Measurements from ENCODE around the gene IZUMO1R. TPM values are rescaled to one million over a fixed set of nuclear protein-coding genes. Genes with fewer than 3 reads are reported as not detected.

The IZUMO1R gene
- total and polyA plus RNA-seq, 2 of the 4 experiments (the other 2 are of a cell fraction), result not detected

- Histone ChIP-seq H2AFZ (replicated peaks; ENCODE audit: low read length, poor library complexity) (no peak overlapping the region), H3K27me3 (ENCODE audit: control insufficient read depth, insufficient read depth, low read length) (peaks cover 13% of the 10 kb centered on the region), H3K4me2 (ENCODE audit: low read depth, low read length) (no peak overlapping the region), H3K4ac (ENCODE audit: low read depth, low read length) (no peak overlapping the region), H4K5ac (ENCODE audit: low read depth, low read length) (no peak overlapping the region), H3K9me1 (ENCODE audit: insufficient read depth, low read length) (no peaks in the 10 kb centered on the region), H4K20me1 (ENCODE audit: insufficient read depth, low read length) (no peaks in the 10 kb centered on the region), H2BK15ac (ENCODE audit: low read depth, low read length) (no peak overlapping the region), H3K23ac (ENCODE audit: low read depth, low read length) (no peak overlapping the region), H2BK20ac (ENCODE audit: low read depth, low read length) (no peak overlapping the region), H3K4me3 (ENCODE audit: insufficient read depth, low read depth, low read length) (no peak overlapping the region), H3K14ac (replicated peaks; ENCODE audit: low read depth, low read length) (no peak overlapping the region), H2AK5ac (ENCODE audit: low read depth, low read length) (no peak overlapping the region), H3K9ac (ENCODE audit: low read depth, low read length) (no peak overlapping the region), H3K36me3 (ENCODE audit: control insufficient read depth, insufficient read depth, low read length) (no peaks in the 10 kb centered on the region), H3K56ac (ENCODE audit: extremely low read depth, insufficient read depth, low read length) (no peak overlapping the region), H4K8ac (ENCODE audit: low read depth in 2 of 2, low read length in 2 of 2) (no peak overlapping the region), H2BK120ac (ENCODE audit: low read depth, low read length) (no peak overlapping the region), H2BK5ac (ENCODE audit: low read depth, low read length, poor library complexity, severe bottlenecking) (no peak overlapping the region), H3K18ac (ENCODE audit: low read depth, low read length) (no peak overlapping the region), H3K4me1 (ENCODE audit: control insufficient read depth, insufficient read depth, low read length) (no peaks in the 10 kb centered on the region), H4K91ac (ENCODE audit: insufficient read depth, low read depth, low read length) (no peak overlapping the region), H3K9me3 (ENCODE audit: control insufficient read depth, insufficient read depth, low read length) (no peaks in the 10 kb centered on the region), H2AK9ac (replicated peaks; ENCODE audit: low read depth, low read length, poor library complexity) (no peak overlapping the region), H3K27ac (ENCODE audit: insufficient read depth, low read length) (no peak overlapping the region), H3K79me1 (ENCODE audit: low read depth in 1 of 2, low read length in 2 of 2) (no peaks in the 10 kb centered on the region)
- intact Hi-C loops (cut with micrococcal nuclease), result no loop called here
- DNase-seq, result no peak
- ChIA-PET POLR2A (ENCODE audit: unreplicated experiment) (no interaction called here), CTCF (no interaction called here)
- WGBS, 2 experiments (ENCODE audit: extremely low coverage in 2 of 2, insufficient read length in 1 of 2), result 66% methylated on average over 3 of the region's 5 CpGs; no CpG with 5 or more reads in 1 of the 2 experiments
- ATAC-seq (ENCODE audit: low read depth), result no peak
- TF ChIP-seq CEBPB (IDR thresholded peaks at IDR 0.05; ENCODE audit: low read depth, low read length) (0 out of 2 replicates have a peak, but pooled peaks have one; percentile 25), ELK1 (IDR thresholded peaks at IDR 0.05; ENCODE audit: borderline replicate concordance, low read depth, low read length) (no peak)
- dilution Hi-C loops (cut with HindIII; ENCODE audit: low sequenced_read_pairs, unreplicated experiment), result no loop called here
- in situ Hi-C loops (cut with MboI; ENCODE audit: low sequenced_read_pairs), result no loop called here
- no TSS peak for BruUV-seq (replicated peaks)
These were observed 6.3 kb upstream of the IZUMO1R start for GRCh38 chr11:94297985-94298576.

All from IMR-90 (cell line).